Dermis microvascular lymphatic vessel endothelial cell (primary cell): ENCODE results near the gene CTSO. TPM values are rescaled to one million over a fixed set of nuclear protein-coding genes. Genes with fewer than 3 reads are reported as not detected.

ENCODE experiments used
- total RNA-seq: library from RNA; depleted of rRNA; stranded (reverse); fragments of >200 nt; gene quantifications from 2 replicates; pipeline ENCODE4 v1.2.1, GENCODE V29; 2014

Gene CTSO
- total RNA-seq, 1 donor from 2014 or later: 4.9 TPM

Other genes starting within 250 kb of the CTSO start
- 7.3 and 8.7 TPM in 2 replicates for gene GUCY1B1, start 194.8 kb downstream of the CTSO start, total RNA-seq
- gene ASIC5, start 87.6 kb downstream of the CTSO start, total RNA-seq: not detected in 2 replicates
- gene TDO2, start 50.2 kb downstream of the CTSO start, total RNA-seq: not detected in 2 replicates